ENCODE results near the gene SELPLG. TPM values are rescaled to one million over a fixed set of nuclear protein-coding genes. Genes with fewer than 3 reads are reported as not detected.
"Not testable (repeated sequence)": the region's sequence is repeated elsewhere in the genome, so short reads cannot be mapped to it uniquely, and the experiment has no call there.

Gene SELPLG
- total RNA-seq, 1 donor from 2014 or later = 2.4 TPM

DNA sequence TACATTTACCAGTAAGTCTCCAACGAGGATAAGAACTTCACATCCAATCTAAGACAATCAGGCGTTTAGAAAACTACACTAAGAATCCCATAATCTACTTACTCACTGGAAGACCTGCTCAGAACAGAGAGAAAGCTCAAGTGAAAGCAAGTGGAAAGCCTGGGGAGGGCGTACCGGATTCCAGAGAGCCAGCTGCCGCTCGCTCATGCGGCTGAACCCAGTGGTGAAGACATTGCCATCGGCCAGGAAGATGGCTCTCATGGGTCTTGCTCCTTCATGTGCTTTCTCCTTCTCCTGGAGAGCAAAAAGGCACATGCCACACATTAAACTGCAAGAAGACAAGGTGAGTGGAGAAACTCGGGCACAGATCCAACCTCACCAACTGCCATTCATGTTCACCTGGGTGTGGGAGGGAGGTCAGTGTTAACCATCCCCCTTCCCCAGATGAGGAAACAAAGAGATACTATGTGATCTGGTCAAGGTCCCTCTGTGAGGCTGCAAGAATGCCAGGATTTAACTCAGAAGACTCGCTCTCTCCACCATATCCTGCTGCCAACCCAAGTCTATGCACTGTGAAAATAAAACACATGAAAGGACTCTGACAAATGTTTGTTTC lies 23.5 kb upstream of the SELPLG start:
- ATAC-seq = no peak
- DNase-seq (ENCODE audit: low spot score) = no peak

DNA sequence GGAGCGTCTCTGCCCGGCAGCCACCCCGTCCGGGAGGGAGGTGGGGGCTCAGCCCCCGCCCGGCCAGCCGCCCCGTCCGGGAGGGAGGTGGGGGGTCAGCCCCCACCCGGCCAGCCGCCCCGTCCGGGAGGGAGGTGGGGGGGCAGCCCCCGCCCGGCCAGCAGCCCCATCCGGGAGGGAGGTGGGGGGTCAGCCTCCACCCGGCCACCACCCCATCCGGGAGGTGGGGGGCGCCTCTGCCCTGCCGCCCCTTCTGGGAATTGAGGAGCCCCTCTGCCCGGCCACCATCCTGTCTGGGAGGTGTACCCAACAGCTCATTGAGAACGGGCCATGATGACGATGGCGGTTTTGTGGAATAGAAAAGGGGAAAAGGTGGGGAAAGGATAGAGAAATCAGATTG lies 22.6 kb upstream of the SELPLG start:
- not testable (repeated sequence) for ATAC-seq; DNase-seq (ENCODE audit: low spot score)

DNA sequence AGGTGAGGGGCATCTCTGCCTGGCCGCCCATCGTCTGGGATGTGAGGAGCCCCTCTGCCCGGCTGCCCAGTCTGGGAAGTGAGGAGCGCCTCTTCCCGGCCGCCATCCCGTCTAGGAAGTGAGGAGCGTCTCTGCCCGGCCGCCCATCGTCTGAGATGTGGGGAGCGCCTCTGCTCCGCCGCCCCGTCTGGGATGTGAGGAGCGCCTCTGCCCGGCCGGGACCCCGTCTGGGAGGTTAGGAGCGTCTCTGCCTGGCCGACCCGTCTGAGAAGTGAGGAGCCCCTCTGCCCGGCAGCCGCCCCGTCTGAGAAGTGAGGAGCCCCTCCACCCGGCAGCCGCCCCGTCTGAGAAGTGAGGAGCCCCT lies 22.1 kb upstream of the SELPLG start:
- not testable (repeated sequence) for ATAC-seq

DNA sequence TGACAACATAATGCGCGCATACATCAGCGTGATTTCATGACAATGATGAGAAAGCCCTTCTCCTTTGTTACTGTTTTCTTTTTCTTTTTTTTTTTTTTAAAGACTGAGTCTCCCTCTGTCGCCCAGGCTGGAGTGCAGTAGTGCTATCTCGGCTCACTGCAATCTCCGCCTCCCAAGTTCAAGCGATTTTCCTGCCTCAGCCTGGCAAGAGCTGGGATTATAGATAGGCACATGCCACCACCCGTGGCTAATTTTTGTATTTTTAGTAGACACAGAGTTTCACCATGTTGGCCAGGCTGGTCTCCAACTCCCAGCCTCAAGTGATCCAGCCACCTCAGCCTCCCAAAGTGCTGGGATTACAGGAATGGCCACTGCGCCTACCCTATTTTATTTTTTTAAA lies 20.9 kb upstream of the SELPLG start:
- ATAC-seq; DNase-seq (ENCODE audit: low spot score): not testable (repeated sequence)

More for the DNA sequence above, 22.1 kb upstream of the SELPLG start:
- DNase-seq (ENCODE audit: low spot score) = not testable (repeated sequence)

DNA sequence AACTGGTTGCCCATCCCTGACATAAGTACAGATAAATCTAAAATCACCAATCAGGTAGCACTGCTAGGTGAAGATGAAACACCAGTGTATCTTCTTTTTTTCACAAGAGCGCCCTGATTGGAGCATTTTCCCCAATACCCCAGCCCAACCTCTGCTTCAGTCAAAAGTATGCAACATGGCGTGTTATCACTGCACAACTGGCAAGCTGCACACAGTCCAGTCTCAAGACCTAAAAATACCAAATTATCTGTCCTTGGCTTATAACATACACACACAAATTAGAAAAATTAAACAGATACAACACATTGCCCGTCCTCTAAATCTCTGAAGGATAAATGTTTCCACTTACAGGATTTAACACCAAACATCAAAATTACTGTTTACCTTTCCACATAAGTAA lies 20.2 kb upstream of the SELPLG start:
- DNase-seq (ENCODE audit: low spot score) (no peak), ATAC-seq (no peak)

DNA sequence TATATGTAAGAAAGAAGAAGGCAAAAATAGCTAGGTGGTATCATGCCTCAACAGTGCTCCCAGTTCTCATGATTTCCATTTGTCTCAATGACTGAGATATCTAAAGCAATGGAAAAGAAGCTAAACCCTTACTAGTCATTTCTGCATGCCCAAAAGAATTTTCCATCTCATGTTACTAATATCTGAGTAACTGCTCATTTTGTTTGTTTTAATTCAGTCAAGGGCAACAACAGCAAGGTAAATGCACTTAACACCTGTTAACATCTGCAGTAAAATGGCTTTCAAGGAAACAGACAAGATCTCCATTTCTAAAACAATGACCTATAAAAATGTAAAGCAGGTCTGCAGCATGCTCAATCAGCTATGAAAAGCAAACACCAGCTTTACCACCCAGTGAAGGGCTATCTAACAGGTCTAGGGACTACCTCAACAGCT lies 19.4 kb upstream of the SELPLG start:
- ATAC-seq (no peak), DNase-seq (ENCODE audit: low spot score) (no peak)

DNA sequence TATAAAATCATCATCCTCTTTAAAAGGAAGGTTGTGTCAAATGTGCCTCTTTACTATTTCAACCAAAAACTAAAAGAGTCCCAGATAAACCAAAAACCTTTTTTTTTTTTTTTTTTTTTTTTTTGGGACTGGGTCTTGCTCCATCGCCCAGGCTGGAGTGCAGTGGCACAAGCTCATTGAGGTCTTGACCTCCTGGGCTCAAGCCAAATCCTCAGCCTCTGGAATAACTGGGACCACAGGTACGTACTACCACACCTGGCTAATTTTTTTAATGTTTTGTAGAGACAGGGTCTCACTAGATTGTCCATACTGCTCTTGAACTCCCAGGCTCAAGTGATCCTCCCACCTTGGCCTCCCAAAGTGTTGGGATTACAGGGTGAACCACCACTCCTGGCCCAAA lies 16.4 kb upstream of the SELPLG start:
- ATAC-seq (no peak), DNase-seq (ENCODE audit: low spot score) (no peak)

DNA sequence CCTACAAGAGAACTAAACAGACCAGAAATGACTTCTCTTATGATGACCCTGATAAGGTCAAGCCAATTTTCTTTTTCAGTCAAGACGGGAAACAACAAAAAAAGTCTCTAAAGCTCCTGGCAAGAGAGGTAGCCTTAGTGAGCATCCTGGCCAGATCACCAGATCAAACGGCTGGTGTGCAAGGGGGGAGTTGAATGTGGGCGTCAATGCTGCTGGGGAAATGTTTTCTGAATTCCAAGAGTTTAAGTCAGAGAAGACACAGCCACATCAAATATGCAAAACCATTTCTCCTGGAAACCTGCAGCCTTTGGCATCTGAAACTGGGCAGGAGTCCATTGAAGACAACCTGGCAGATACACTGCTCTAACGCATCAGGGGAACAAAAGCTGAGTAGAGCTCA lies 16.0 kb upstream of the SELPLG start:
- no peak for DNase-seq (ENCODE audit: low spot score)
- ATAC-seq = no peak

DNA sequence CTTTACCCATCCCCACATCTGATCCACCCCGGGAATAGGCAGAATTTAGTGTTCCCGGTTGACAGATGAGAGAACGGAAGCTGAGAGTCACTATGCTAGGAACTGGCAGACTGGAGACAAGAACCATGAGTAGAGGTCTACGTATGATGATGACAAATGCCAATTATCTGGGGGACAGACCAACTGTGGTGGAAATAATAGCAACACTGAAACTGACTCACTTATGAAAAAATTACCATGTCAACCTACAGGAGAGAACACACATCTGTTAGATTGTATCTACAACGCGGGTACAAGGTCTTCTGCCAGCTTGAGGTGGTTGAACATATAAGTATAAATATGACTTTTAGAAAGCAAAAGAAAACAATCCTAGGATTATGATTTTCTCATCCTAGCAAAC lies 15.4 kb upstream of the SELPLG start:
- DNase-seq (ENCODE audit: low spot score) (no peak), ATAC-seq (no peak)

DNA sequence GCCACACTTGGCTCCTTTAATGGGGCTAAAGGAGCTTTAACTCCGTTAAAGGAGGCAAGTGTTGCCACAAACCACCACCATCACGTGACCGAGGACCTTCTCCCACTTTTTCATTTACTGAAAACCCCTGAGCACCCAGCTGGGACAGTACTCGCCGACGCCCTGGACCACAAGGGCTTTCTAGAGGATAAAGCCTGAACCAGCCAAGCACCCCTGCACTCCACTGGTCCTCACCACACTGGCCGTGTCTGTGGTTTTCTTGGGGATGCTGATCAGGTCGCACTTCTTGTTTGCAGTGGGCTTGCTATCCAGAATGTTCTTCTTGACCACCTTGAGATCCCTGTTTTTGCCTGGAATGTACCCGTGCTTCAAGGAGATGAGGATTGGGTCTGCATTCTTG lies 14.7 kb upstream of the SELPLG start:
- ATAC-seq (no peak), DNase-seq (ENCODE audit: low spot score) (no peak)

DNA sequence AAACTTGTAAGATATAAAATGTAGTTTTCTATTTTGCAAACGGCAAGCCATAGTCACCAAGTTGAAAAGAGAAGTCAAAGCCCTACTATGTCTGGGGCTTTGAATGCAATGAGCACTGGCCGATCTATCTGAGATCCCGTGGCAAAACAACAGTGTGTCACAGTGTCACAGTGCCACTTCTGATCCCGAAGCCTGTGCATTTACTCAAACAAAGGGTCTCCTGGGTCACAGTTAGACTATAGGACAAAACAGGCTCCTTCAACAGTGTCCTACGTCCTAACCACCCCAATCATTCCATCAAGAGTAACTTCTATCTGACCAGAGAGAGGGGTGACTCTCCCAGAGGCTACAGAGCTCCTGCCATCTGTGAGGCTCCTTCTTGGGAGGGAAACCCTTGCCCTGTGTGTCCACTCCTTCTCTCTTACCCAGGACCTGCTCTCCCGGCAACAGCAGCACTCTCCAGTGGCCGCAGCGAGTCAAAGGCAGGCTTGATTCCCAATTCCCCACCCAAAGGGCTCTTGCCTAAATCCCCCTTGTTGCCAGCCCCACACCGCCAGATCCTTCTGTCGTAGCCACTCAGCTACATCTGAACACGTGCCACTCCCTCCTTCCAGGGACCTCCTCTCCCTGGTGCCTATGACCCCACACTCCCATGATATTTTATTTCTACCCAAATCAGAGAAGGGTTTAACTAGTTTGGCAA lies 14.0 kb upstream of the SELPLG start:
- no peak for DNase-seq (ENCODE audit: low spot score)
- ATAC-seq = no peak

DNA sequence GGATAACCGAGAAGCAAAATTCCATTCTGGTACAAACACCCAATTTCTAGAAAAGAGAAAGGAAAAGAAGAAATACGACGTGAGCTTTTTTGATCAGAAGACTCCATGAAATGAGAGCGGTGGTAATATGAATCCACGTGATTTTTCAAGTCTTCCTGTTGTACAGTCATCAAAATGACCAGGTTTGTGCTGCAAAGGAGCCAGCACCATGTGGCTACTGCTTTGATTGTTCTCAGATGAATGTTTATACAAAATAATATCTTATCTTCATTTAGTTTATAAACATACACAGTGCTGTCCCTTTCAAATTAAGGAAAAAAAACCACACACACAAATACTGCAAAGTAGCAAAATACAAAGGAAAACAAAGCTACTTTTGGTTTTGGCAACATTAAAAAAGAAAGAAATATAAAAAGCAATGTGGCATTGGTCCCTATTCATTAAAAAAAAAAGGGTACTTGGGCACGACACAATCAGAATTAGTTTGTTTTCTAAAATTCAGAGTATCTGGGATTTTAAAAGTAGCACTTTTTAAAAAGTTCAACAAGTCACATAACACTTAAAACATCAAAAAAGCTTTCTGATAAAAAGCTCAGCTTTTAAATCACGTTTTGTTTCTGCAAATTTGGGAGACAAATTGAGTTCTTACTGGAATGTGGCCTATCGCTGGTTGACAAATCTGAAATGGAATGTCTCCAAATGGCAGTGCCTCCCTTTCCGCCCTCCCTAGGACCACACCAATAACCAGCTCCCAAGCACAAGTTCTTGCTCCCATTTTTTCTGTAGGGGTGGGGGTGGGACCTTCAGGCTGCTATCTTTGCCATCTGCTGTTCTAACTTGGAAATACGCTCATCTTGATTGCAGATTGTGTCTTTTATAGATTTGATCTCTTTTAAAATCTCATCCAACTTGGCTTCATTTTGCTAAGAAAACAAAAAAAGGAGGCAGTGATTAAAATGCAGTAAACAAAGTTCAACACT lies 13.2 kb upstream of the SELPLG start:
- ATAC-seq = no peak
- no peak for DNase-seq (ENCODE audit: low spot score)

DNA sequence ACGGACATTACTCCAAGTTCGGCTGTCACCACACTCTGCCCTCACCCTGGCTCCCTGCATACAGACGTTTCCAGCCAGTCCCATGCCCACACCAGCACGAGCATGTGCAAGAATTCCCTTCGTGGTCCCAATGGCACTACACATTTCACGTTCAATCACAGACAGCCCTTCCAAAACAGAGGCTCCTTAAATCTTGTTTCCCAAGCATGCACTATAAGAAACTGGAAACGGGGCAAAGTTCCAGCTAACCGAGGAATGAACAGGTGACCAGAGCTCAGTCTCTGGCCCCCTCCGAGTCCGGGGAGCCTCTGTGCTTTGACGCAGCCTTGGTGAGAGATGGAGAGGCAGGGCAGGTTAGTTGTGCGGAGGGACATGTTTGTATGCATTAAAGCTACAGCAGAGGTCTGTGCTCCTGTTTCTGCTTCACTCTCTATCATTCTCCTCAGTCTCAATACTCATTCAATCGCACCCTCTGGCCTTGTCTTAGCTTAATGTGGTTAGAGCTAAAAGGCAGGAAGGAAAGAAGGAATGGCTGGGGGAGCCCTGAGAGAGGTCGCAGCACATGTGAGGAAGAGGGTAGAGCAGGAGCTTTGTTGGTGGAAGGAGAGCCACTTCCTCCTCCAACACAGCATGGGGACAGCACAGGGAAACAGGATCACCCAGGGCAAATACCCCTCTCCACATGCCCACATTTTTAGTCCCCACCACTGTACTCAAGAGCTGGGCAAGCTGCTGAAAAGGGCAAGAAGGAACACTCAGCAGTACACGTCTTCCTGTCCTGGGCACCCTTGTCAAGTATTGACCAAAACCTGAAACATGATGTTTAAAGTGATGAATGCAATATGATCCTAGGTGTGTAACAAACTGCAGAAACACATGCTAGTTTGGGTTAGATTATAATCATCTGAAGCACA lies 12.2 kb upstream of the SELPLG start:
- DNase-seq (ENCODE audit: low spot score) = no peak
- no peak for ATAC-seq

DNA sequence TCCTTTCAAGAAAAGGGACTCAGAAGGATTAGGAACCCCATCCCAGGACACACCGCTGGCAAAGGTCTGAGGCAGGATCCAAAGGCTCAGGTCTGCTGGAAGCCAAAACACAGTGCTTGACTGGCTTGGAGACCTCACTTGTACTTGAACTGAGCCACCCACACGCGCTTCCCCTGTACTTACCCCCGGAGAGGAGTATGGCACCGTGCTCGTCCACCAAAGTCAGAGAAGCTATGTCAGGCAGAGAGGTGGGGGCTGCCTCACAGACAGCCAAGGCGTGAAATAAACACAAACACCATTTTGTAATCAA lies 11.1 kb upstream of the SELPLG start:
- DNase-seq (ENCODE audit: low spot score) (no peak), ATAC-seq (no peak)

DNA sequence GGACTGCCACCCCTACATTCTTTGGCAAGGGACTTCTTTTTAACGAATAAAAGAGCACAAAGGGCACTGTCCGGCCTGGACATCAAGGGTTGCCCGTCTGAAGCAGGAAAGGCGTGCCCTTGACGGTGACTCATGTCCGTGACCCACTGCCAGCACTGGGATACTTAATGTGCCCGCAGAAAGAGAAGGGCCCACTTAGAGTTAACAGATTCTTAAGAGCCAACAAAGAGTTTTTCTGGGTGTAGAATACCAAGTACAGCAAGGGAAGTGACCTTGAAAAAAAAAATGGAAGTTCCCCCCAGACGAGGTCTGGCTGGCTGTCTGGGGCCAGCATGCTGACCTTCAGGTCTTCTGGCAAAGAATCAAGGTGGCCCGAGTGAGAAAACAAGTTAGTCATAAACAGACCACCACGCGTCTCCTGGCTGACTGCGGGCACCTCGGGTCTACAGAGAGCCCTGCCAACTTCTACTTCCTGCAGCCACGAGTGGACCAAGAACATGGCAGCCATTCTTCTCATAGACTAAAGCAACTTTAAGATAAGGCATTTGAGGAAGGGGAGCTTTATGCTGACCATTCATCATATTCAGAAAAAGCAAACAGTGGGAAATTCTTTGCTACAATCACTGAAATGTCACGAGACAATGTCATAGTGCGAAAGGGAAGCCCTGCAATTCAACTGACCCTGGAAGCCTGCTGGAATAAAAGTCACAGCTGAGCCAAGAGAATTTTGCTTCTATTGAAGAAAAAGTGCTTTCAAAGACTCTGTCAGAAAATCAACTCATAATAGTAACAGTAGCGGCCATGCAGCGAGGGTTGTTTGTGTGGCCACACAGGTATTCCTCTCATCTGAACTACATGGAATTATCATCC lies 10.5 kb upstream of the SELPLG start:
- peak; percentile 46 for DNase-seq (ENCODE audit: low spot score)
- peak; percentile 55 for ATAC-seq

DNA sequence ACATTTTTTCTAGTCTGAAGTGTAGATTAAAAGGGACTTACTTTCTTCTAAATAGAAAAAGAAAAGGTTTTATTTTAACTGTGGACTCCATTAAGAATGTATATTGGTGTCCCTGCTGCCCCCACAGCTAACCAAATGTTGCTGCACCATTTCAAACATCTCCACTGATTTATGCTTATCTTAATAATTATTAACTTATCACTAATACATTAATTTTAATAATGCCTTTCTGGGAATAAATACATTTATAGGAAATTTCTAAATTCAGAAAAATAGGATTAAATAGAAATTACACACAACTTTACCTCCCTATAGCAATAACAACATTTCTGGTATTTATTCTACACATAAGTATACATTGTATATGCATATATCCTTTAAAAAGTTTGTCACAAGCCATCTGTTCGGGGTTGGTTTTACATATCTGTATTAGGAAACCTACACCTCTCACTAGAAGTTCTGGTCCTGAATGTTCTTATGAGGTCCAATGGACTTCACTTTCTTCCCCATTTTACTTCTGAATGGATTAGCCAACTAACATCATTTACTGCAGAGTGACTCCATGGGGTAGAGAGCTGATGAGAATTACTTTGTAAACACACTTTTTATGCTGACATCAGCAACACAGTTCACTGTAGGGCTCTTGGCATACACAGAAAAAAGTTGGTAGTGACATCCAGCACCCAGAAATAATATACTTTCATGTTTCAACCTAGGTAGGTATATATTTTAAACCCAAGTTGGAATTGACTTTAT lies 9.4 kb upstream of the SELPLG start:
- no peak for ATAC-seq
- DNase-seq (ENCODE audit: low spot score) = no peak

DNA sequence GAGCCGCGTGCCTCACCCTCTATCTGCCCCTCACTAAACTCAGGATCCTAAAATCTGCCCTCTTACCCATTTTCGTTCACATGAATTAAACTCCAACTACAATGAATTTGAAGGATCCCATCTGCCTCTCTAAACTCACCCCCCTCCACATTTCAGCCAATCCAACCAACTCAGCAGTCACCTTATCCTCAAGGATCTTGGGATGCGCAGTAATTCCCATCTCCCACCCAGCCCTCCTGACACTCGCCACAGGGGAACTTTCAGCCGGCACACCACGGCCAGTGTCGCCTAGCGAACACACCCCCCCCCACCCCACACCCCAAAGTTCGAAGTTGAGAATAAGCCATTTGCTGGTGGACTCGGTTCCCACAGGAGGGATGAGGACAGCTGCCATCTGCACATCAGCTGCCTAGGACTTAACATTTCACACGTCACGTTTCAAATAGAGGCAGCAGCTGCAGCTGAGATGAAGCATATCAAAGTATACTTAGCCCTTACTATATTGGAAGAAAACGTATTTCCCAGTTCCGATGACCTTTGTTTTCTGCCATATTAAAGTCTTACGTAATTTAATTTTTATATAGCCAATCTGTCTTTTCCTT lies 8.7 kb upstream of the SELPLG start:
- DNase-seq (ENCODE audit: low spot score) (peak; percentile 41), ATAC-seq (no peak)

DNA sequence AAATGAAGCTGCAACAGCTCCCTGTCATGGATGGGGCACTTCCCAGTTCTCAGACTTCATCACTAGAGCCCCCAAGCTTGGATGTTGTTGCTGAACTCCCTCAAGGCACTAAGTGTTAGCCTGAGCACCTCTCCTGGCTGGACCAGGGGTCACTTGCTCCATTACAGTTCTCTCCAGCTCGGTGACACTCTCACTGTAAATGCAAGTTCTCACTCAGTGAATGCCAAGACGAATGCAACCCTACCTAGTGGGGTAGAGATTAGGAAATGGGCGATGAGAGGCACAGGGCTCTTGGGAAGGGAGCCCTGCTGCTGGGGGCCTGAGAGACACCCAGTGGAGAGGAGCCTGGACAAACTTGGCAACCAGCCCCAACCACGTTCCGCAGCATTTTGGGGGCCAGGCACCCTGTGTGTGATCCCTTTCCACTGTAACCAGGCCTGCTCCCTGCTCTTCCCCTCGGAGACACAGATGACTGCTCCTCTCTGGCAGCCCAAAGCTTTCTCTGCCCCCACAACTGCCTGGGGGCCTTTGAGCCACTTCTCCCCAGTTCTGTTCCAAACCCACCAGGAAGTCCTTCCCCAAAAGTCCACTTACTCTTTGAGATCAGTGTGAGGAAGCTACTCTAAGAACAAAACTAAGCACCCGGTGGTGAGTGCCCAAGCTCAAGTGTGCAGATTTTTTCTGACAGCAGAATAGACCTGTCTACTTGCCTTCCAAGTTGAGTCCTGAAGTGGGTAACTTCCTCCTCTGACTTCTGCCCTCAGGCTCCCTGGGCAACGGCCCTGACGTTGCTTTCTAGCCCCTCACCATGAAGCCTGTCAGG lies 8.0 kb upstream of the SELPLG start:
- DNase-seq (ENCODE audit: low spot score) = peak; percentile 45
- ATAC-seq = peak; percentile 6
